Stimulated activated CD4-positive, alpha-beta T cell treated with anti-CD3 and anti-CD28 coated beads, Interleukin-1b, Interleukin-23, amount 100 ng/mL, for 1 hour (primary cell): ENCODE measurements around the gene GNG2.

ENCODE experiments used
- DNase-seq, 2 donors: peaks; one replicate each; pipeline ENCODE4 v3.0.0-alpha.2; 2020; ENCODE audit warnings: low read depth in 2 of 2

Gene GNG2

DNA sequence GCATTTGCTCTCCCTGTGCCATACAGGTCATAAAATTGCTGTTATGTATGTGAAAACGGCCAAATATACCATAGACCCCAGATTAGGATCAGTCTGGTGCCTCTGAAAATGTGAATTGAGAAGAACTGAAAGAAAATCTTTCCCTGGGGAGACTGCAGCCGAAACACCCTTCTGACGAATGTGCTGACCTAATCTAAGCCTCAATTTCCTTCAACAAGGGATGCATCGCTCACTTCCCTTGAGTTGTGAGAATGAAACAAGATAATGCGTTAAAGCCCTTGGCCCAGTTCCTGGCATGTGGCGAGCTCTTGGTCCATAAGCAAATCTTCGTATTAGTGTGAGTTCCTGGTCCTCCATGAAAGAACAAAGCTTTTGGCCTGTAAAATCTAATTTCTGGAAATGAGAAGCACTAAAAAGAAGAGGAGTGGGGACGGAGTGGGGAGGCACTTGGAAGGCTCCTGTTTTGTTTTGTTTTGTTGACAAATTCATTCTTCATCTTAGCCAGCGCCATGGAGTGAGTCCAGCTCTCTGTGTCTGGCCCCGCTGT is 79.4 kb downstream of the GNG2 start:
- DNase-seq, result no peak

DNA sequence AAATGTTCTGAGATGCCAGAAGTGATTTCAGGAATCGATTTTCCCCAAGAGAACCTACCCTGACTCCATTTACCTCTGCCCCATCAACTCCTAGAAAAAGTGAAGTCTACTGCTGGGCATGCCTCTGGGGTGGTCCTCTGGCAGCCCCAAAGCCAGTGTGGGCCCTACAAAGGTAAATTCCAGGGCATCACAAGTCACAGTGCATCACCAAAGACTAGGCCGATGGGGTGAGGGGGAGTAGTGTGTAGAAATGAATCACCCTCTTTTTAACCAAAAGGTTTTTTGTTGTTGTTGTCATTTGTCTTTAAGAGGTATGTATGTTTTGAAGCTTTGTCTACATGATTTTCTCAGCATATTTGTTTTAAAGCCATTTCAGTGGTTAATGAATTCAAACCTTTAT is 82.6 kb downstream of the GNG2 start:
- DNase-seq, result no peak

DNA sequence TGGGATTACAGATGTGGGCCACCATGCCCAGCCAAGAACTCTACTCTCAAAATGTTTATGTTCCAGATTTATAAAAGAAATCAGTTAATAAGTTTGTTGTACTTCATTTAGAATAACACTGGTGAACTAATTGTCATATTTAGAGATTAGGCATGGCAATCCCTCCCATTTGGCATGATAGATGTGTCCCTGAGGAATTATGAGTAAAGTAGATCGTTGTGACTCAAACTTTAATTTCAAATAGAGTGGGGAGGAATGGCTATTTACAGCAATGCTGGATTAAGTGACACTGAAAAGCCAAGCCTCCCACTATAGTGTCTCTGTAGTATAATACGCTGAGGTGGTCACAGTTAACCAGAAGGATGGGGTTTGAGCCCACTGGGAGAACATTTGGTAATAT is 89.6 kb downstream of the GNG2 start:
- no peak for DNase-seq

- no peak for DNase-seq
Observed at GRCh38 chr14:51951656-51952055, 91.2 kb downstream of the GNG2 start.

- DNase-seq, result no peak
Observed at GRCh38 chr14:51954031-51954430, 93.6 kb downstream of the GNG2 start.

DNA sequence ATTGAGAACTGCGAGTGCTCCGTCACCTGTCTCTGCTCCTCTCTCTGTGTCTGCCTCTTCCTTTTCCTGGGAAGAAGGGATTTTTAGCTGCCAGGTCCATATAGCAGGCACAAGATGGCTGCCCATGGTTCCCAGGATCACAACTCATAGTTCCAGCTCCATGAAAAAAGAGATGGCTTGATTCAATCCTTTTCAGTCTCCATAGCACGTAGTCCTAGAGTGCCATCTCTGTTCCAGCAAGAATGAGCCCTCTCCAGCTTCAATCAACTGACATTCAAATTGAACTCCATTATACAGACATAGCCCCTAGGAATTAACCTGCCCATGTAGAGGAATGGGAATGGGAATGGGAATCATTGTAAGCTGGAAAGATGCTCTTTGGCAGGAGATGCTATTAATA is 94.2 kb downstream of the GNG2 start:
- DNase-seq, result no peak

GRCh38 chr14:51957950-51958349 is 97.5 kb downstream of the GNG2 start:
- DNase-seq, result no peak

- DNase-seq, result no peak
Observed at GRCh38 chr14:51959928-51960327, 99.5 kb downstream of the GNG2 start.

- DNase-seq, result no peak
Observed at GRCh38 chr14:51960866-51961265, 100.5 kb downstream of the GNG2 start.

- no peak for DNase-seq
Observed at GRCh38 chr14:51962711-51963110, 102.3 kb downstream of the GNG2 start.

DNA sequence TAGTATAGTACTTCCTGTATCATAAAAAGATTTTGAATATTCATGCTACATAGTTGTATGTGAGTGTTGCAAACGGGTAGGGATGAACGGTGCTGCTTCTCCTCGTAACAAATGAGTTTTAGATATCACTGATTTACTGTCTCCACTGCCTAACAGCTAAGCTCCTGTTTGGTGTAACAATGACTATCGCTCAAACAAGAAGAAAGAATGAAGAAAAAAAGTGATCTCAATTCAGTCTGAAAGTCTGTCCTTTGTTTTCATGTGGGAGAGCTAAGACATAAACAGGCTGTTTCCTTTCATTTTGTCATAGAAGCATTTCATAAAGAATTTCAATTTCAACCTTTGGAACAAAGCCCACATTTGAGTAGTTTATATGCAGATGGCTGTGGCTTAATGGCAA is 102.9 kb downstream of the GNG2 start:
- DNase-seq, result no peak

DNA sequence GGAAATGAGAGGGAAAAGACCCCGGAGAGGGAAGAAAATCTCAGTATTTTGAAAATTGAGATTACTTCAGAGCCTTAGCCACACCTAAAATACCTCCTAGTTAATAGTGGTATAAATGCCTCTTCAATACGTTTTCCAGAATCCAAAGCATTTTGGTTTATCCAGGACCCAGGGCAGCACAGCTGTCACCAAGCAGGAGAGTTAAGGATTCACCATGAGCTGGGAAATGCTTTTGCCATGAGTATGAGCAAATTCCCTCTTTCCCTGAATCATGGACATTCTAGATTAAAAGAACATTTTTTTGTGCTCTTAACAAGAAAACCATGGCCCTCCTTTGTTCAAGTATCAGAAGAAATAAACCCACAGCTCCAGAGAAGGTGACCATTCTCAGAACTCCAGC is 107.1 kb downstream of the GNG2 start:
- DNase-seq, result no peak

GRCh38 chr14:51969852-51970540 is 109.6 kb downstream of the GNG2 start:
- no peak for DNase-seq

- no peak for DNase-seq
Observed at GRCh38 chr14:51972566-51972965, 112.2 kb downstream of the GNG2 start.

DNA sequence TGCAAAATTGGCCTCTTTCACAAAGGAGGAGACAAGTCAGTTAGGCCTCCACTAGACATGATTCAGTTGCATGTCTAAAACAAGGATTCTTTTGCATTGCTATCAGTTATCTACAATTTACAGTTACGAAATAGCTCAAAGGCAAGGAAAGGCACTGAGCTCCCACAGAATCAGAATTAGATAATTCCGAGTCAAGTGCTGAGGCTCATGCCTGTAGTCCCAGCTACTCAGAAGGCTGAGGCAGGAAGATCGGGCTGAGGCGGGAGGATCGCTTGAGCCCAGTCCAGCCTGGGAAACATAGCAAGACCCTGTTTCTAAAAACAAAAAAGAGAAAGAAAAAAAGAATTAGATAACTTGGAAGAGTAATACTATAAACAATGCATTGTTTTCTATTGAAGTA is 116.7 kb downstream of the GNG2 start:
- DNase-seq, result no peak

- DNase-seq, result no peak
Observed at GRCh38 chr14:51978681-51979085, 118.3 kb downstream of the GNG2 start.

GRCh38 chr14:51979088-51979709 is 118.8 kb downstream of the GNG2 start:
- DNase-seq, result peak; percentile 66 to 84

GRCh38 chr14:51981218-51981854 is 120.9 kb downstream of the GNG2 start:
- no peak for DNase-seq

- no peak for DNase-seq
Observed at GRCh38 chr14:51988221-51988620, 127.8 kb downstream of the GNG2 start.

GRCh38 chr14:51989293-51990234 is 129.2 kb downstream of the GNG2 start, which contains the start of gene RTRAF:
Gene RTRAF, plus strand, starts transcription at chr14:51989546. Its CDS starts 94 bp downstream, at chr14:51989640.
- peak; percentile 76 to 86 for DNase-seq

- DNase-seq, result no peak
Observed at GRCh38 chr14:51990488-51990887, 130.1 kb downstream of the GNG2 start.
